ENCODE measurements around the gene MAGI2. TPM values are rescaled to one million over a fixed set of nuclear protein-coding genes. Genes with fewer than 3 reads are reported as not detected.

MAGI2 gene
- total RNA-seq, 1 experiment from 2014 or later = 0.22 TPM

- H3K27me3 ChIP-seq (ENCODE audit: insufficient read depth, low read length) = peaks cover 12% of the 10 kb centered on the region; the same call in 1 of the 2 replicates
- RAD21 ChIA-PET (ENCODE audit: low non-redundant PET in 1 of 2, low total read pairs in 2 of 2, uncharacterized antibody in 2 of 2, unreplicated experiment in 2 of 2) = no interaction called here
- no peaks in the 10 kb centered on the region for H3K36me3 ChIP-seq (ENCODE audit: control insufficient read depth in 1 of 2, insufficient read depth in 2 of 2, low read length in 2 of 2)
- ATAC-seq = no peak
- H3K27ac ChIP-seq (ENCODE audit: low read depth, low read length) = no peak overlapping the region
- H3K9me2 ChIP-seq (ENCODE audit: insufficient read depth) = no peaks in the 10 kb centered on the region
- H3K9ac ChIP-seq (ENCODE audit: low read length) = no peak overlapping the region
- POLR2A ChIA-PET = no interaction called here
- no TSS peak for BruUV-seq (replicated peaks)
- CTCF ChIA-PET = no interaction called here
- intact Hi-C loops (cut with micrococcal nuclease) = no loop called here
- no peaks in the 10 kb centered on the region for H3K9me3 ChIP-seq (ENCODE audit: control insufficient read depth in 1 of 2, insufficient read depth in 1 of 2, low read depth in 1 of 2, low read length in 2 of 2)
- H2AFZ ChIP-seq (ENCODE audit: low read depth, low read length, poor library complexity, severe bottlenecking) = no peak overlapping the region
- no peaks in the 10 kb centered on the region for H4K20me1 ChIP-seq (ENCODE audit: insufficient read depth)
- H3K4me2 ChIP-seq (ENCODE audit: low read length) = no peak overlapping the region
- H3K79me2 ChIP-seq (ENCODE audit: insufficient read depth, low read length) = no peaks in the 10 kb centered on the region
- no peak for DNase-seq (ENCODE audit: low read depth, low spot score)
- no peak overlapping the region for H3K4me3 ChIP-seq (replicated peaks in 1 of 2; ENCODE audit: low read depth in 1 of 2, low read length in 2 of 2)
- no peak for TF ChIP-seq ELF1 (IDR thresholded peaks at IDR 0.05; ENCODE audit: borderline replicate concordance, low read depth)
- TF ChIP-seq RAD21 (IDR thresholded peaks at IDR 0.05; ENCODE audit: low read depth) = no peak
- TF ChIP-seq ATF3 (IDR thresholded peaks at IDR 0.05) = no peak
- no peak for TF ChIP-seq EZH2phosphoT487 (IDR thresholded peaks at IDR 0.05; ENCODE audit: borderline replicate concordance)
- no peak for TF ChIP-seq TCF7L2 (IDR thresholded peaks at IDR 0.05; ENCODE audit: borderline replicate concordance, extremely low read depth, insufficient read depth, insufficient read length)
- no peak for TF ChIP-seq EGR1 (IDR thresholded peaks at IDR 0.05; ENCODE audit: low read depth)
- no peak for TF ChIP-seq SIN3A (IDR thresholded peaks at IDR 0.05; ENCODE audit: low read depth)
- no peak for TF ChIP-seq EZH2 (IDR thresholded peaks at IDR 0.05)
- TF ChIP-seq, protein P1, sequence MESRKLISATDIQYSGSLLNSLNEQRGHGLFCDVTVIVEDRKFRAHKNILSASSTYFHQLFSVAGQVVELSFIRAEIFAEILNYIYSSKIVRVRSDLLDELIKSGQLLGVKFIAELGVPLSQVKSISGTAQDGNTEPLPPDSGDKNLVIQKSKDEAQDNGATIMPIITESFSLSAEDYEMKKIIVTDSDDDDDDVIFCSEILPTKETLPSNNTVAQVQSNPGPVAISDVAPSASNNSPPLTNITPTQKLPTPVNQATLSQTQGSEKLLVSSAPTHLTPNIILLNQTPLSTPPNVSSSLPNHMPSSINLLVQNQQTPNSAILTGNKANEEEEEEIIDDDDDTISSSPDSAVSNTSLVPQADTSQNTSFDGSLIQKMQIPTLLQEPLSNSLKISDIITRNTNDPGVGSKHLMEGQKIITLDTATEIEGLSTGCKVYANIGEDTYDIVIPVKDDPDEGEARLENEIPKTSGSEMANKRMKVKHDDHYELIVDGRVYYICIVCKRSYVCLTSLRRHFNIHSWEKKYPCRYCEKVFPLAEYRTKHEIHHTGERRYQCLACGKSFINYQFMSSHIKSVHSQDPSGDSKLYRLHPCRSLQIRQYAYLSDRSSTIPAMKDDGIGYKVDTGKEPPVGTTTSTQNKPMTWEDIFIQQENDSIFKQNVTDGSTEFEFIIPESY (IDR thresholded peaks at IDR 0.05; ENCODE audit: extremely low read depth, insufficient replicate concordance, low read length) = no peak
- no peak for TF ChIP-seq FOSL1 (IDR thresholded peaks at IDR 0.05; ENCODE audit: low read depth)
- no peak for TF ChIP-seq SP1 (IDR thresholded peaks at IDR 0.05; ENCODE audit: low read depth)
- no peak for TF ChIP-seq SRF (IDR thresholded peaks at IDR 0.05; ENCODE audit: low read depth)
- no peak for TF ChIP-seq ZFX (IDR thresholded peaks at IDR 0.05)
- TF ChIP-seq YY1 (IDR thresholded peaks at IDR 0.05; ENCODE audit: extremely low read depth, insufficient replicate concordance, low read depth, low read length) = no peak
- TF ChIP-seq CBX3 (IDR thresholded peaks at IDR 0.05; ENCODE audit: low read depth) = no peak
- no peak for TF ChIP-seq POLR2A (IDR thresholded peaks at IDR 0.05; ENCODE audit: borderline replicate concordance, extremely low read depth, insufficient read depth, insufficient read length)
- no peak for TF ChIP-seq MAX (IDR thresholded peaks at IDR 0.05)
- H3K4me1 ChIP-seq (ENCODE audit: control insufficient read depth in 1 of 2, insufficient read depth in 2 of 2, low read length in 2 of 2) = peaks cover 0 to 8% of the 10 kb centered on the region in 2 experiments; a peak in 3 of 4 replicates
Observed at GRCh38 chr7:78022165-78022564, 1431.3 kb downstream of the MAGI2 start.
